HG03520 (cell line): Measurements from ENCODE around the gene IL12A.

Source experiments
- ATAC-seq: cut with Tn5 transposase; IDR thresholded peaks from one replicate; pipeline ENCODE4 v1.9.1; 2021; ENCODE audit warnings: mild to moderate bottlenecking, moderate library complexity; ENCODE audit not compliant: unreplicated experiment

Gene IL12A

DNA sequence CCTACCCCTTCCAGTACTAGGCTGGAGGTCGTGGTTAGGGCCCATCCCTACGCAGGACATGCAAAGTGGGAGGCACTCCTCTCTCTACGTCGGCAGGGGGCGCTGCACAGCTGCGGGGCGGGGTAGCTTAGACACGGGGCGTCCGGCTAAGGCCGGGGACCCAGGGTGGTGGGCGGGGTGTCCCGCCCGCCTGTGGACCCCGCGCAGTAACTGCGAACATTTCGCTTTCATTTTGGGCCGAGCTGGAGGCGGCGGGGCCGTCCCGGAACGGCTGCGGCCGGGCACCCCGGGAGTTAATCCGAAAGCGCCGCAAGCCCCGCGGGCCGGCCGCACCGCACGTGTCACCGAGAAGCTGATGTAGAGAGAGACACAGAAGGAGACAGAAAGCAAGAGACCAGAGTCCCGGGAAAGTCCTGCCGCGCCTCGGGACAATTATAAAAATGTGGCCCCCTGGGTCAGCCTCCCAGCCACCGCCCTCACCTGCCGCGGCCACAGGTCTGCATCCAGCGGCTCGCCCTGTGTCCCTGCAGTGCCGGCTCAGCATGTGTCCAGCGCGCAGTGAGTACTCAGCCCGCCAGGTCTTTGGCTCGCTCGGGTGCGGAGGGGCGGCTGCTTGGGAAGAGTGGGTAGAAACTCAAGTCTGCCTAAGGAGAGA, at the start of gene IL12A:
Gene IL12A, plus strand, starts transcription at position 219 of the 655 bp plus-strand sequence.
- peak; percentile 90 for ATAC-seq

DNA sequence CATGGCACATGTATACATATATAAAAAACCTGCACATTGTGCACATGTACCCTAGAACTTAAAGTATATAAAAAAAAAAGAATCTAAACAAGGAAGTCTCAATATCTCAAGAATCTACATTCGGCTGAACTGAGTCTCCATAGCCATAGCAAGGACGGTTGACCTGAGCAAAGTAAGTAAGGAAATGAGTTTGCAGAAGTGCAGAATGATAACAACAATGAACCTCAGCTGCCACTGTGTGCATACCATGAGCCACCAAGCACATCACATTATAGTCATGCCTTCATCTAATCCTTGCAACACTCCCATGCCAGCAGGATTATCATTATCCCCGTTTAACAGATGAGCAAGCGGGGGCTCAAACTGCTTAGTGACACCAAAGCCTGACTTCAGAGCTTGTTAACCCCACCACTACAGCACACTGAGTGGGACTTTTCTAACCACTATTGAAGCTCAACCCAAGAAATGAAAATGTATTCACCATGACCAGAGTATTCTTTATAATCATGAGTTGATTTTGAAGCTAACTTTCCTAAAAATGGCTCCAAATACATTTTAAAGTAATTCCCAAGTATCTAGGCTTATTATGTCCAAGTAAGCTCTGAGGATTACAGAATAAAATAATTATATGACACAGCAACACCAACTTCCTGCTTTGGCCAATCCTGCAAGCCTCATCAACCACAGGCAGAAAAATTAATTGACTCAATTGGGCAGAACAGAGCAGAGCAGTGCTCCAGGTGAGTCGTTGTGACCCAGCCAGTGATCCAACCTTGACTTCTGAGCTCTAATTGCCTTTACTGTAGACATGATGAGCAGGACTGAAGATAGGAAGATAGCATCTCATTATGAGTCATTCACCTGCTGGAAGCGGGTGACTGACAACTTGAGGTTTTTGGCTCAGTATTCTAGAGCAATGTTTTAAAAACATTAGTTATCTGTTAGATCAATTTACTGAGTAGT, 47.3 kb upstream of the IL12A start:
- peak; percentile 55 for ATAC-seq

- no peak for ATAC-seq
Observed at GRCh38 chr3:159944781-159945180, 43.9 kb upstream of the IL12A start.

DNA sequence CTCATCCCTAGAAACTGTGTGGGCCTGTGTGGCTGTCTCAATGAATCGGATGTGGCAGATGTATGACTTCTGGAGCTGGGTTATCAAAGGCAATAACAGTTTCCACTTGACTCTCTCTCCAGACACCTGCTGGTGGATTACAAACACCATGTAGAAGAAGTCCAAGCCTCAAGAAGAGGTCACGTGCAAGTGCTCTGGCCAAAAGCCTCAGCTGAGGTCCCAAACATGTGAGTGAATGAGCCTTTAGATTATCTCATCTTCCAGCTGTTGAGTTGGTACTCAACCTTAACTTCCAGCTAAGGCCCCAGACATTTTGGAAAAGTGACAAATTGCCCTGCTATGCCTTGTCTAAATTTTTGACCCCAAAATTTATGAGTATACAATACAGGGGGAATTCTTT, 42.7 kb upstream of the IL12A start:
- no peak for ATAC-seq

DNA sequence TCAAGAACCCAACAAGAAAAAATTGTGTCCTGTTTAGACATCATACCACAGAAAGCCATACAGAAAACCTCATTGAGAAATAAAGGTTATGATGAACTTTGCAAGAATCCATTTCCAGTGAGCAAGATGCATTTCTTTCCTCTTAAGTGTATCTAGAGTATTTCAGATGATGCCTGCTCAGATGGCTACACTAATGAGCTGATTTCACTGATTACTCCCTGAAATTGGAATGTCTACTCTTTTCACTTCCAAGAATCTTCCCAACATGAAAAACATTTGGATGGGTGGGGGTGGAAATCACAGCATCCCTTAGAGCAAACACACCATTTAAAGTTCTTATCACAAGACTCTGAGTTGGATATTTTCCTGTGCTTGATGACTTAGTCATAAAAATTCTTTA, 41.4 kb upstream of the IL12A start:
- no peak for ATAC-seq

DNA sequence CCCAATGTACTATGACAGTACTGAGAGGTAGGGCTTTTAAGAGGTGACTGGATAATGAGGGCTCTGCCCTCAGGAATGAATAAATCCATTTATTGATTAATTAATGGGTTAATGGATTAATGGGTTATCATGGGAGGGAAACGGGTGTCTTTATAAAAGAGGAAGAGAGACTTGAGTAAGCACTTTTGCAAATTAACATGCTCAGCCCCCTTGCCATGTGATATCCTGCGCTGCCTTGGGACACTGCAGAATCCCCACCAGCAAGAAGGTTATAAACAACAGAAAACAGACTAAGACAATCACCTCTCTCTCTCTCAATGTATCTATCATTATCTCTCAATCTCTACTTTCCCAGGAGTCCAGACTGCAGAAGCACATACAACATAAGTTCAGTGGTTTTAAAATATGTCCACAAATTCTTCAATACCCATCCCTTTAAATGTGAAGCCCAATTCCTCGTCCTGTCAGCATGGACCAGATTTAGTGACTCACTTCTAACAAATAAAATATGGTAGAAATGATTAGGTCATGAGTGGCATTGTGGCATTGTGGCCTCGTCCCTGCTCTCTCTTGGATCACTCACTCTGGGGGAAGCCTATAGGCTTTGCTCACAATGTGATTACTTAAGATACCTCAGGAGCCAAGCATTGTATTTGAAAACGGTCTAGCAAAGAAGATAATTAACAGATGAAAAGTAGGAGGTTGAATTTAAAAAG, 40.0 kb upstream of the IL12A start:
- ATAC-seq = no peak

DNA sequence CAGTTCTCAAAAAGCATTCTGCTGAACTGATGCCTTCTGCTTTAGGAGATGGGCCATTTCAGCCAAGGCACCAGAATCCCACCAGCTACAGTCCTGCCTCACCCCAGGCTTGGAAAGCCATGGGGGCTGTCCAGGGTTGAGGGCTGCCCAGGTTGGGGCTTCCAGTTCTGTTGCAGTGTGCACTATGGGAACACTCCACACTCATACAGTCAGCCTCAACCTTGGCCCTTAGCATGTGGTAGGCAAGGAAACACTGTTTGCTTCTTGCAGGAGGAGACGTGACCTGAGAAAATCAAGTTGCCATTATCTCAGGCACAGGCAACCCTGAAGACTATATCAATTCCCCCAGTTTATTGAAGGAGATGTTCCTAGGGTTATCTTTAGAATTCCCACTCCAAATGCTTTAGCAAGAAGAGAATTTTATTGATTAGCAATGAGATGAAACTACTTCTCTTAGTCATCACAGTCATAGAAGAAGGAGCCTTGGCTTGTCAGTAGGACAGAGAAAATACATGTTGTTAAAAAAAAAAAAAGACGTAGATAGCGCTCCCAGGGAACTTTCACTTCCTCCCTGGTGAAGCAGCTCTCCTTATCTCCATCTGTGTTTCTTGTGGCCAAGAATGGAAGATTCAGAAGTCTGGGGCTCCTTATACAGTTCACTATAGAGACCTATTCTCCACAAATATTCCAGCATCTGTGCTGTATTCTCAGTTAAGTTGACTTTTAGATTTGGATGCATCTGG, 38.3 kb upstream of the IL12A start:
- peak; percentile 65 for ATAC-seq

DNA sequence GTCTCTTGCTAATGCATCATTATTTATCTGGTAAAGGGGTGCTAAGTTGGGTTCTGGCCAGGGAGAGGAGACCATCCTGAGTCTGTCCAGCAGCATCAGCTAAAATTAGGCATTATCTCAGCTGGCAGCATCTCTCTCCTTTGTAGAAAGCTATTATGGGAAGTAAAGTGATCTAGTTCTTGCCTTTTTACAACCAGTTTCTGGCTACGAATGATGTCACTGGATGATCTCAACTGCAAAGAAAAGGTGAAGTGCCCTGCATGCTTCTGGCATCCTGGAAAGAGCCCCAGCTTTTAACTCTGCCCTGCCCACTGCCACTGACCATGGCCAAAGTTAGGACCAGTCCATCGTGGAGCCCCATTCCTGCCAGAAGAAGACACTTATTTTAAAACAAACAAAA, 37.1 kb upstream of the IL12A start:
- ATAC-seq = no peak

DNA sequence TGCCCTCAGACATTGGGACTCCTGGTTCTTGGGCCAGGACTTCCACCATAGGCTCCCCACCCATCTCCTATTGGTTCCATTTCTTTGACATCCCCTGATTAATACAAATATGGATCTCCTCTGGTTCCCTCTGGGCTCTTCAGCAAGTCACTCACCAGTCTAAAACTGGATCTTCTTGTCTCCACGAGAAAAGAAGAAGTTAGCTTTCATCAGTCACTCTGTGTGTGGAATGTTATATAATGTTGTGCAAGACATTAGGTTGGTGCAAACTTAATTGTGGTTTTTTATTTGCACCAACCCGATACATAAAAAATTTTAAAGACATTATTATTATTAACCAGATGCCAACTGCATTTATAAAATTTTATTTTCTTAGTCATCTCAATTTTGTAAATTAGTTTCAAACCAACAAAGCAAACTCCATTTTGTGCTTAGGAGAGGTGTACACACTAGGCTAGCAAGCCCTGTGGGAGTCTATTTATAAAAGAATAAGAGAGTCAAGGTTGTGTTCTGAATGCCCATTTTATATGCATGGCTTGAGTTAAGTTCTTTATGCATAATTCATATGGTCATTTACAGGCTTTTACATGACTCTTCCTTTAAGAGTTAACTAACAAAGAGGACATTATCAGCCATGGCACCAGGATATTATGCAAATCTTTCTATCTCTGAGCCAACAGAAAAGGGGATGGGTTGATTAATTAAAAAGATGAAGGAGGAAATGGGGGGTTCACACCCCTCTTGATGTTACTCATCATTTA, 35.1 kb upstream of the IL12A start:
- no peak for ATAC-seq

DNA sequence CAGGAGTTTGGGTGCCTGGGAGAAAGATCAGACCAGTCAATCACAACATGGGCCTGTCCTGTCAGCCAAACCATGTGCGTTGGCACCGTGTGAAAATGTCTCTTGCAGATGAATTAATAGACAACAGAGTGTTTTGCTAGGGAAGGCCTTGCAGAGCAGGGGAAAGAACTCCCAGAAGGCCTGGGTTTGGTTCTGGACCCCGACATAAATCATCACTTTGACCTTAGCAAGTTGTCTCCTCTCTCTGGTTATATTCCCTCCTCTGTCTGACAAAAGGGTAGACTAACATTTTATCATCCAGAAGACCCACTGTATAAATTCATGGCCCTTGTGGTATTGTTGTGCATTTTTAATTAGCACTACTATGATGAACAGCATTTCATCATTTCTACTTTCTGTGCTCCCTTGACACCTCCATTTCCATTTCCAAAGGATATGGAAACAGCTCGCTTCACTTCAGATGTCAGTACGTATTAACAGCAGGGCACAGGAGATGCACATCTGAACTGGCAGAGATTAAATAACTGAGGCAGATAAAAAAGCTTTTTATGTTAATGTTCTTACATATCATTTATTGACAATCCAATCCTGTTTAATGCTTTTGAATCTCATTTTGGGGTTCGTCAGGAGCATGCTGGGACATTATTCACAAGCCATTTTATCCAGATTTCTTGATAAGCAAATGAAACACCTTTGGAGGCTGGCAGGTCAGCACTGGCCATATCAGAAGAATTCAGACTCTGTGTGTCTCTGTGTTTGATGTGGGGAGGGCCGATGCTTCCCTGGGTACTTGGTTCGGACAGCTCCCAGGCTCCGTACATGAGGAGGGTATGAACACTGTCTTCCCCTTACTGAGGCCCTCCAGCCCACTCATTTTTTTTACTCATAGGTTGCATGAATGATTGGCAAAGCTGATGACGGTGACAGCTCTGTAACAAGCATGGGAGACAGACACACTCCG, 28.2 kb upstream of the IL12A start:
- no peak for ATAC-seq

DNA sequence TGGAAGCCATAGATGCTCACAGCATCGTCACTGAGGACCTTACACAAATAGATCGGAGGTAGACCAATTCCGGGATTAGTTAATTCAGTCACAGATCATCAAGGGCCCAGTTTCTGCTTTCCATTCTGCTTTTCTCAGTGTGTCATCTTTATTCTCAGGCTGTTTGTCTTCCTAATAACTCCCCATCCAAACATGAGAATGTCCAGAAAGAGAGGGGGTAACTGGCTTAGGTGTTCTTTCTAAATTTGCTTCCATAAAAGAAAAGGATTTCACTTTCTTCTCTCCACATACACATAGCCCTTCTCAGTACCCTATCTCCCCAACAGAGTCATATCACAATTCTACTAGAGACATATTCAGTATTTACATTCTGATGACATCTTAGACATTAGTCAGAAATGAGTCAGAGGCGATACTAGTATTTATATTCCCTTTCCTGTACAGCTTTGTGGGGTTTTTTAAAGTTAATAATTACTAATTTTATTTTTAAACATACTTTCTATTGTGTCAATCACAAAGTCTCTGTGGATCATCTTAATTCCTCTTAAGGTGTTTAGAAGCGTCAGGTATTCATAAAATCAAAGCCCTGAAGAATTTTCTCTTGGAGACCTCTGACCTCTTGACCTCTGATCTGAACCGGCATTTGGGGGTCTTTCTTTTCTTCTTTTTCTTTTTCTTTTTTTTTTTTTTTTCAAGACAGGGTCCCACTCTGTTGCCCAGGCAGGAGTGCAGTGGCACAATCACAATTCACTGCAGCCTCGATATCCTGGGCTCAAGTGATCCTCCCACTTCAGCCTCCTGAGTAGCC, 24.3 kb upstream of the IL12A start:
- peak; percentile 100 for ATAC-seq

GRCh38 chr3:159971311-159971710, 17.3 kb upstream of the IL12A start:
- ATAC-seq = no peak

- no peak for ATAC-seq
Observed at GRCh38 chr3:159977295-159977694, 11.3 kb upstream of the IL12A start.

- peak; percentile 99 for ATAC-seq
Observed at GRCh38 chr3:159978353-159978752, 10.3 kb upstream of the IL12A start.

DNA sequence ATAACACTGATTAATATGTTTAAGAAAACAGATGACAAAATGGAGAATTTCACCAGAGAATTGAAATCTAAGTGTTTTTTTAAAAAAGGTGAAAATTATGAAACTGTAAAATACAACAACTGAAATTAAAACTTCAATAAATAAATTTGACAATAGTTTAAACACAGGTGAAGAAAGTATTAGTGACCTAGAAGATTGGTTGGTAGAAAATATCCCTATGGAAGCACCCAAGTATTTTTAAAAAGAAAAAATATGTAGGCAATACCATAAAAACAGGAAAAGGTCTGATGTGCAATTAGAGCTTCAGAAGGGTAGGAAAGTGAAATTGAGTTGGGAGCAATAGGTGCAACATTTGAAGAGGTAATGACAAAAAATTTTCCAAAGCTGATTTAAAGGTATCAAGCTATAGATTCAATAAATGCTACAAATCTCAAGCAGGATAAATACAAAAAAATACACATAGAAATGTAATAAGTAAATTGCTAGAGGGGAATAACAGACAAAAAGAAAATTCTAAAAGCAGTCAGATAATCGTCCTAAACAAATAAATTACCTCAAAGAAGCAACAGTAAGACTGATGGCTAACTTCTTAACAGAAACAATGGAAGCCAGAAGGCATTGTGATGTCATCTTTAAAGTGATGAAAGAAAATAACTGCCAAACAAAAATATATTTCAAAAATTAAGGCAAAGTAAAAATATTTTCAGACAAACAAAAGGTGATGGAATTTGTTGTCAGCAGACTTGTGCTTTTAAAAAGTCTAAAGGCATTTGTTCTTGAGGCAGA, 9.5 kb upstream of the IL12A start:
- ATAC-seq = no peak

- ATAC-seq = no peak
Observed at GRCh38 chr3:159982442-159982974, 6.1 kb upstream of the IL12A start.

- no peak for ATAC-seq
Observed at GRCh38 chr3:159987291-159987711, 1.3 kb upstream of the IL12A start.
